Measurements from ENCODE around the gene UNCX. TPM values are rescaled to one million over a fixed set of nuclear protein-coding genes. Genes with fewer than 3 reads are reported as not detected.
"Not testable (repeated sequence)": the region's sequence is repeated elsewhere in the genome, so short reads cannot be mapped to it uniquely, and the experiment has no call there.

Gene UNCX
- total RNA-seq, 1 experiment from 2014 or later = not detected

DNA sequence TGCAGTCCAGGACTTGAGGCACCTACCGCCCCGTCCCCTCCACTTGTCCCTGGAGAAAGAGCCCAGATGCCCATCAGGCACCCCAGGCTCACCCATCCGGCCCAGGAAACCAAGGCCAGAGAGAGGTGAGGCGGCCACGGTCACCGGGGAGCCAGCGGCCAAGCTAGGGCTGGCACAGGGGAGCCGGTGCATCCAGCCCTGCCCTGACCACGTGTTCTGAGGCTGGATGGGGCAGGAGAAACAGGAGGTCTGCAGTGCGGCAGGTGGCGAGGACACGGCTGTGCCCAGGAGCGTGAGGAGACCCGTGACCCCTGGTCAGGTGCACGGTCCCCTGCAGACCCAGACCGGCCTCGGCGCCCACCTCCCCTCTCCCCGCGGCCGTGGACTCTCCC, 27.6 kb downstream of the UNCX start:
- no peaks in the 10 kb centered on the region for H4K20me1 ChIP-seq (ENCODE audit: insufficient read depth)
- no peaks in the 10 kb centered on the region for H3K79me2 ChIP-seq (ENCODE audit: insufficient read depth, low read length)
- no peak overlapping the region for H3K4me3 ChIP-seq (replicated peaks in 1 of 2; ENCODE audit: low read depth in 1 of 2, low read length in 2 of 2)
- no peaks in the 10 kb centered on the region for H3K9me2 ChIP-seq (ENCODE audit: insufficient read depth)
- intact Hi-C loops (cut with micrococcal nuclease) = no loop called here
- no peak overlapping the region for H3K4me2 ChIP-seq (ENCODE audit: low read length)
- no peaks in the 10 kb centered on the region for H3K4me1 ChIP-seq (ENCODE audit: control insufficient read depth in 1 of 2, insufficient read depth in 2 of 2, low read length in 2 of 2)
- RAD21 ChIA-PET (ENCODE audit: low non-redundant PET in 1 of 2, low total read pairs in 2 of 2, uncharacterized antibody in 2 of 2, unreplicated experiment in 2 of 2) = no interaction called here
- POLR2A ChIA-PET = no interaction called here
- no peak overlapping the region for H3K27ac ChIP-seq (ENCODE audit: low read depth, low read length)
- H3K36me3 ChIP-seq (ENCODE audit: control insufficient read depth in 1 of 2, insufficient read depth in 2 of 2, low read length in 2 of 2) = no peaks in the 10 kb centered on the region
- peaks cover 5% of the 10 kb centered on the region; the same call in 1 of the 2 replicates for H3K27me3 ChIP-seq (ENCODE audit: insufficient read depth, low read length)
- no peak for ATAC-seq
- H3K9me3 ChIP-seq (ENCODE audit: control insufficient read depth in 1 of 2, insufficient read depth in 1 of 2, low read depth in 1 of 2, low read length in 2 of 2) = no peaks in the 10 kb centered on the region
- no peak overlapping the region for H3K9ac ChIP-seq (ENCODE audit: low read length)
- TF ChIP-seq CBX3 (IDR thresholded peaks at IDR 0.05; ENCODE audit: low read depth) = no peak
- TF ChIP-seq ELF1 (IDR thresholded peaks at IDR 0.05; ENCODE audit: borderline replicate concordance, low read depth) = no peak
- no peak for TF ChIP-seq FOSL1 (IDR thresholded peaks at IDR 0.05; ENCODE audit: low read depth)
- TF ChIP-seq, protein P1, sequence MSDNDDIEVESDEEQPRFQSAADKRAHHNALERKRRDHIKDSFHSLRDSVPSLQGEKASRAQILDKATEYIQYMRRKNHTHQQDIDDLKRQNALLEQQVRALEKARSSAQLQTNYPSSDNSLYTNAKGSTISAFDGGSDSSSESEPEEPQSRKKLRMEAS (IDR thresholded peaks at IDR 0.05) = no peak
- no peak for TF ChIP-seq JUND (IDR thresholded peaks at IDR 0.05)
- no peak for TF ChIP-seq ZFX (IDR thresholded peaks at IDR 0.05)
- TF ChIP-seq SP1 (IDR thresholded peaks at IDR 0.05; ENCODE audit: low read depth) = no peak
- TF ChIP-seq, protein P2, sequence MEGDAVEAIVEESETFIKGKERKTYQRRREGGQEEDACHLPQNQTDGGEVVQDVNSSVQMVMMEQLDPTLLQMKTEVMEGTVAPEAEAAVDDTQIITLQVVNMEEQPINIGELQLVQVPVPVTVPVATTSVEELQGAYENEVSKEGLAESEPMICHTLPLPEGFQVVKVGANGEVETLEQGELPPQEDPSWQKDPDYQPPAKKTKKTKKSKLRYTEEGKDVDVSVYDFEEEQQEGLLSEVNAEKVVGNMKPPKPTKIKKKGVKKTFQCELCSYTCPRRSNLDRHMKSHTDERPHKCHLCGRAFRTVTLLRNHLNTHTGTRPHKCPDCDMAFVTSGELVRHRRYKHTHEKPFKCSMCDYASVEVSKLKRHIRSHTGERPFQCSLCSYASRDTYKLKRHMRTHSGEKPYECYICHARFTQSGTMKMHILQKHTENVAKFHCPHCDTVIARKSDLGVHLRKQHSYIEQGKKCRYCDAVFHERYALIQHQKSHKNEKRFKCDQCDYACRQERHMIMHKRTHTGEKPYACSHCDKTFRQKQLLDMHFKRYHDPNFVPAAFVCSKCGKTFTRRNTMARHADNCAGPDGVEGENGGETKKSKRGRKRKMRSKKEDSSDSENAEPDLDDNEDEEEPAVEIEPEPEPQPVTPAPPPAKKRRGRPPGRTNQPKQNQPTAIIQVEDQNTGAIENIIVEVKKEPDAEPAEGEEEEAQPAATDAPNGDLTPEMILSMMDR (IDR thresholded peaks at IDR 0.05 in 2 of 3, conservative IDR thresholded peaks at IDR 0.05 in 1 of 3; ENCODE audit: borderline replicate concordance in 1 of 3, insufficient read depth in 1 of 3, low read depth in 2 of 3, low read length in 2 of 3) = no peak
- TF ChIP-seq, protein P3, sequence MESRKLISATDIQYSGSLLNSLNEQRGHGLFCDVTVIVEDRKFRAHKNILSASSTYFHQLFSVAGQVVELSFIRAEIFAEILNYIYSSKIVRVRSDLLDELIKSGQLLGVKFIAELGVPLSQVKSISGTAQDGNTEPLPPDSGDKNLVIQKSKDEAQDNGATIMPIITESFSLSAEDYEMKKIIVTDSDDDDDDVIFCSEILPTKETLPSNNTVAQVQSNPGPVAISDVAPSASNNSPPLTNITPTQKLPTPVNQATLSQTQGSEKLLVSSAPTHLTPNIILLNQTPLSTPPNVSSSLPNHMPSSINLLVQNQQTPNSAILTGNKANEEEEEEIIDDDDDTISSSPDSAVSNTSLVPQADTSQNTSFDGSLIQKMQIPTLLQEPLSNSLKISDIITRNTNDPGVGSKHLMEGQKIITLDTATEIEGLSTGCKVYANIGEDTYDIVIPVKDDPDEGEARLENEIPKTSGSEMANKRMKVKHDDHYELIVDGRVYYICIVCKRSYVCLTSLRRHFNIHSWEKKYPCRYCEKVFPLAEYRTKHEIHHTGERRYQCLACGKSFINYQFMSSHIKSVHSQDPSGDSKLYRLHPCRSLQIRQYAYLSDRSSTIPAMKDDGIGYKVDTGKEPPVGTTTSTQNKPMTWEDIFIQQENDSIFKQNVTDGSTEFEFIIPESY (IDR thresholded peaks at IDR 0.05; ENCODE audit: extremely low read depth, insufficient replicate concordance, low read length) = no peak
- TF ChIP-seq, protein P4, sequence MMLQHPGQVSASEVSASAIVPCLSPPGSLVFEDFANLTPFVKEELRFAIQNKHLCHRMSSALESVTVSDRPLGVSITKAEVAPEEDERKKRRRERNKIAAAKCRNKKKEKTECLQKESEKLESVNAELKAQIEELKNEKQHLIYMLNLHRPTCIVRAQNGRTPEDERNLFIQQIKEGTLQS (IDR thresholded peaks at IDR 0.05) = no peak
- TF ChIP-seq EZH2phosphoT487 (IDR thresholded peaks at IDR 0.05; ENCODE audit: borderline replicate concordance) = no peak
- no peak for TF ChIP-seq RAD21 (IDR thresholded peaks at IDR 0.05; ENCODE audit: low read depth)
- no peak for TF ChIP-seq EGR1 (IDR thresholded peaks at IDR 0.05; ENCODE audit: low read depth)
- no peak overlapping the region for H2AFZ ChIP-seq (ENCODE audit: low read depth, low read length, poor library complexity, severe bottlenecking)
- CTCF ChIA-PET = no interaction called here
- no TSS peak for BruUV-seq (replicated peaks)
- no peak for DNase-seq (ENCODE audit: low read depth, low spot score)

DNA sequence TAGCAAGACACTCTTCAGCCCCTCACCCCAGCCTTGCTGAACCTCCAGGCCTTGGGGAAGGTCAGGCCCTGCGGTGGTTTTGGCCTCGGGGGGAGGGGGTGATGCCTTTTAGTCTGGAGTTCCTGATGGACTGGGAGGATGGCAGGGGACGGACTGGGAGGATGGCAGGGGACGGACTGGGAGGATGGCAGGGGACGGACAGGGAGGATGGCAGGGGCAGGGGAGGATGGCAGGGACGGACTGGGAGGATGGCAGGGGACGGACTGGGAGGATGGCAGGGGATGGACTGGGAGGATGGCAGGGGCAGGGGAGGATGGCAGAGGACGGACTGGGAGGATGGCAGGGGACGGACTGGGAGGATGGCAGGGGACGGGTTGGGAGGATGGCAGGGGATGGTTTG, 28.4 kb downstream of the UNCX start:
- H3K4me2 ChIP-seq (ENCODE audit: low read length); DNase-seq (ENCODE audit: low read depth, low spot score); CTCF ChIA-PET; H3K4me3 ChIP-seq (replicated peaks in 1 of 2; ENCODE audit: low read depth in 1 of 2, low read length in 2 of 2); ATAC-seq; intact Hi-C loops (cut with micrococcal nuclease); POLR2A ChIA-PET; H3K9me2 ChIP-seq (ENCODE audit: insufficient read depth); H2AFZ ChIP-seq (ENCODE audit: low read depth, low read length, poor library complexity, severe bottlenecking); H3K4me1 ChIP-seq (ENCODE audit: control insufficient read depth in 1 of 2, insufficient read depth in 2 of 2, low read length in 2 of 2); H3K27ac ChIP-seq (ENCODE audit: low read depth, low read length); H3K79me2 ChIP-seq (ENCODE audit: insufficient read depth, low read length); H3K36me3 ChIP-seq (ENCODE audit: control insufficient read depth in 1 of 2, insufficient read depth in 2 of 2, low read length in 2 of 2); H4K20me1 ChIP-seq (ENCODE audit: insufficient read depth); H3K9ac ChIP-seq (ENCODE audit: low read length); H3K9me3 ChIP-seq (ENCODE audit: control insufficient read depth in 1 of 2, insufficient read depth in 1 of 2, low read depth in 1 of 2, low read length in 2 of 2); BruUV-seq (replicated peaks); RAD21 ChIA-PET (ENCODE audit: low non-redundant PET in 1 of 2, low total read pairs in 2 of 2, uncharacterized antibody in 2 of 2, unreplicated experiment in 2 of 2): not testable (repeated sequence)
- H3K27me3 ChIP-seq (ENCODE audit: insufficient read depth, low read length) = peaks cover 11% of the 10 kb centered on the region; the same call in 1 of the 2 replicates

All from HCT116 (cell line).